Measurements from ENCODE around the gene RAMP3.

- TF ChIP-seq CTCF (IDR thresholded peaks at IDR 0.05) (no peak), POLR2A (IDR thresholded peaks at IDR 0.05) (no peak)
These were observed at the start of gene RAMP3 for GRCh38 chr7:45157653-45158401.
